HepG2 (cell line): ENCODE measurements around the gene QRICH2. TPM values are rescaled to one million over a fixed set of nuclear protein-coding genes. Genes with fewer than 3 reads are reported as not detected.

ENCODE experiments used
- ARNT ChIP-seq: fragments of 450-650 bp; IDR thresholded peaks from 2 replicates; pipeline ENCODE4 v1.6.1; 2017
- CHD4 ChIP-seq: fragments of 200-600 bp; sonication (generic); IDR thresholded peaks from 2 replicates; pipeline ENCODE4 v1.7.0; 2017; ENCODE audit warnings: mild to moderate bottlenecking, low read length, borderline replicate concordance
- ETV5 ChIP-seq: IDR thresholded peaks from 2 replicates; pipeline ENCODE4 v1.6.1; 2018; ENCODE audit warnings: missing biosample characterization, missing genetic modification reagents, inconsistent platforms, borderline replicate concordance
- FIP1L1 ChIP-seq: fragments of 200-400 bp; formaldehyde crosslinking; IDR thresholded peaks from 2 replicates; pipeline ENCODE4 v1.6.1; 2018; ENCODE audit warnings: low read depth, mild to moderate bottlenecking, low read length, moderate library complexity, borderline replicate concordance; ENCODE audit not compliant: insufficient read depth
- FOXK2 ChIP-seq: fragments of 450-650 bp; IDR thresholded peaks from 2 replicates; pipeline ENCODE4 v1.6.1; 2016
- MED8 ChIP-seq: sonication (generic); formaldehyde crosslinking; IDR thresholded peaks from 2 replicates; pipeline ENCODE4 v1.8.1; 2023; ENCODE audit warnings: mild to moderate bottlenecking, missing genetic modification reagents; ENCODE audit not compliant: insufficient replicate concordance
- MYNN ChIP-seq: sonication (generic); formaldehyde crosslinking; IDR thresholded peaks from 2 replicates; pipeline ENCODE4 v1.4.0; 2020; ENCODE audit warnings: mild to moderate bottlenecking, low read depth, missing genetic modification reagents
- MZF1 ChIP-seq: sonication (generic); formaldehyde crosslinking; IDR thresholded peaks from 2 replicates; pipeline ENCODE4 v1.8.1; 2023; ENCODE audit warnings: mild to moderate bottlenecking, missing genetic modification reagents, borderline replicate concordance
- PRPF4 ChIP-seq: fragments of 200-400 bp; formaldehyde crosslinking; IDR thresholded peaks from 2 replicates; pipeline ENCODE4 v1.6.1; 2016; ENCODE audit warnings: low read length, low read depth; ENCODE audit not compliant: poor library complexity, severe bottlenecking
- SMAD9 ChIP-seq: sonication (generic); formaldehyde crosslinking; IDR thresholded peaks from 2 replicates; pipeline ENCODE4 v1.5.1; 2020; ENCODE audit warnings: mild to moderate bottlenecking, missing genetic modification reagents
- SP2 ChIP-seq: sonication (generic); formaldehyde crosslinking; IDR thresholded peaks from 2 replicates; pipeline ENCODE4 v1.5.1; 2020; ENCODE audit warnings: mild to moderate bottlenecking, missing genetic modification reagents
- THYN1 ChIP-seq: sonication (generic); formaldehyde crosslinking; IDR thresholded peaks from 2 replicates; pipeline ENCODE4 v1.8.1; 2023; ENCODE audit warnings: low read depth, mild to moderate bottlenecking, moderate library complexity, missing genetic modification reagents, borderline replicate concordance
- ZNF556 ChIP-seq: sonication (generic); formaldehyde crosslinking; IDR thresholded peaks from 2 replicates; pipeline ENCODE4 v1.4.0; 2020; ENCODE audit warnings: mild to moderate bottlenecking, missing genetic modification reagents, borderline replicate concordance
- ZNF878 ChIP-seq: sonication (generic); formaldehyde crosslinking; IDR thresholded peaks from 2 replicates; pipeline ENCODE4 v1.8.1; 2023; ENCODE audit warnings: mild to moderate bottlenecking, missing genetic modification reagents, moderate library complexity
- polyA plus RNA-seq, 8 experiments: library from polyadenylated mRNA; depleted of rRNA in 3 of 8; stranded (reverse) in 7 of 8; unstranded in 1 of 8; fragments of >200 nt; fragmentation: Illumina TruSeq in 4 of 8; extraction: Trizol in 4 of 8; gene quantifications; 2 replicates each; pipeline versions ENCODE4 v1.2.1 to v1.2.3, GENCODE V29; 2011 to 2016; ENCODE audit warnings: low read depth in 4 of 8, missing spikeins in 1 of 8, mixed read lengths in 1 of 8; ENCODE audit not compliant: insufficient read depth in 1 of 8
- total RNA-seq, 5 experiments: library from RNA; depleted of rRNA; stranded (reverse); fragments of >200 nt; fragmentation: Illumina TruSeq; extraction: Trizol; gene quantifications; 2 replicates each; pipeline ENCODE4 v1.2.3, GENCODE V29; 2016; ENCODE audit warnings: low read depth in 1 of 5
- TF ChIP-seq, protein P1 (sequence below), 2 experiments: sonication (generic) in 1 of 2; formaldehyde crosslinking in 1 of 2; IDR thresholded peaks; 2 replicates each; pipeline versions ENCODE4 v1.4.0 to v1.6.1; 2018 to 2020; ENCODE audit warnings: missing genetic modification reagents in 2 of 2, borderline replicate concordance in 1 of 2, low read depth in 1 of 2, mild to moderate bottlenecking in 1 of 2, missing biosample characterization in 1 of 2
- TF ChIP-seq, protein P2 (sequence below): sonication (generic); formaldehyde crosslinking; IDR thresholded peaks from 2 replicates; pipeline ENCODE4 v1.5.0; 2020; ENCODE audit warnings: missing genetic modification reagents
- TF ChIP-seq, protein P3 (sequence below): sonication (generic); formaldehyde crosslinking; IDR thresholded peaks from 2 replicates; pipeline ENCODE4 v1.4.0; 2020; ENCODE audit warnings: mild to moderate bottlenecking, missing genetic modification reagents
- TF ChIP-seq, protein P4 (sequence below): sonication (generic); formaldehyde crosslinking; conservative IDR thresholded peaks from 2 replicates; pipeline ENCODE4 v1.8.0; 2022; ENCODE audit warnings: mild to moderate bottlenecking, moderate library complexity, missing genetic modification reagents
- TF ChIP-seq, protein P5 (sequence below): sonication (generic); formaldehyde crosslinking; IDR thresholded peaks from 2 replicates; pipeline ENCODE4 v1.4.0; 2020; ENCODE audit warnings: missing genetic modification reagents; ENCODE audit errors: not compliant biosample characterization
- TF ChIP-seq, protein P6 (sequence below): sonication (generic); formaldehyde crosslinking; IDR thresholded peaks from 2 replicates; pipeline ENCODE4 v1.4.0; 2020; ENCODE audit warnings: missing genetic modification reagents

QRICH2 gene
- total and polyA plus RNA-seq, 2 of the 13 experiments (the other 11 are each of a cell fraction or from before 2014, with no cell fraction given), result 3.7 to 5.7 TPM

DNA sequence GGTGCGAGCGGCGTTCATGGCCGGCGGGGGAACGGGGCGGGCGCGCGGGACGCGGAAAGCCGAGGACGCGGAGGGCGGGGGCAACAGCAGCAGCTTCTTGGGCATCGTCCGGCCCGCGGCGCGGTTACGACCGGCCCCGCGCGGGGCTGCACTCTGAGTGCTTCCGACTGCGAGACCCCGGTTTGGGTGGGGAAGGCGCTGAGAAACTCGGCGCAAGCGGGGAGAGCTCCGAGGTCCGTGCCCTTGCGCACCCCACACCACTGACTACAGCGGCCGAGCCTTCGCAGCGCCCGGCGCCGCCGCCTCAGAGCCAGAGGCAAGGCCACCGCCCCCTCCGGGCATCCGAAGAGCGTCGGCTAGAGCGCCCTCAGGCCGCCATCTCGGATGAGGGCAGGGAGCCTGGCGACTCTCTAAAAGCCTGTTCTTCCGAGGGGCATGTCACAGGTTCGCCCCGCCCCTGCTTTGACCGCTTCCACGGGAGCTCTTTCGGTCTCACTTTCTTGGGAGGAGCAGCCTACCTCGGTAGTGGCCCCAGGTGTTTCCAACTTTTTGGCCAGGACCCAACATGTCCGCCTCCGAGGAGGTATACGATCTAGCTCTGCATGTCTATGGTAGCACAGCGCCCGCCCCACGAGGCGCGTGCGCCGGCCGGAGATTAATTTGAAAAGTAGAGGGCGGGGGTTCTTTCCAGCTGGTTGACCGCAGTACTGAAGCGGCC, 45.7 kb upstream of the QRICH2 start, which contains the start of gene PRPSAP1 (continued):
- TF ChIP-seq, protein P1, sequence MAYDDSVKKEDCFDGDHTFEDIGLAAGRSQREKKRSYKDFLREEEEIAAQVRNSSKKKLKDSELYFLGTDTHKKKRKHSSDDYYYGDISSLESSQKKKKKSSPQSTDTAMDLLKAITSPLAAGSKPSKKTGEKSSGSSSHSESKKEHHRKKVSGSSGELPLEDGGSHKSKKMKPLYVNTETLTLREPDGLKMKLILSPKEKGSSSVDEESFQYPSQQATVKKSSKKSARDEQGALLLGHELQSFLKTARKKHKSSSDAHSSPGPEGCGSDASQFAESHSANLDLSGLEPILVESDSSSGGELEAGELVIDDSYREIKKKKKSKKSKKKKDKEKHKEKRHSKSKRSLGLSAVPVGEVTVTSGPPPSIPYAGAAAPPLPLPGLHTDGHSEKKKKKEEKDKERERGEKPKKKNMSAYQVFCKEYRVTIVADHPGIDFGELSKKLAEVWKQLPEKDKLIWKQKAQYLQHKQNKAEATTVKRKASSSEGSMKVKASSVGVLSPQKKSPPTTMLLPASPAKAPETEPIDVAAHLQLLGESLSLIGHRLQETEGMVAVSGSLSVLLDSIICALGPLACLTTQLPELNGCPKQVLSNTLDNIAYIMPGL (CRISPR knock-in tag; IDR thresholded peaks at IDR 0.05; ENCODE audit: borderline replicate concordance in 1 of 2, low read depth in 1 of 2), result peak; percentile 91 to 95; a peak in 3 of 4 replicates
- TF ChIP-seq FIP1L1, result peak; percentile 57; the same call in 1 of the 2 replicates
- TF ChIP-seq, protein P2, sequence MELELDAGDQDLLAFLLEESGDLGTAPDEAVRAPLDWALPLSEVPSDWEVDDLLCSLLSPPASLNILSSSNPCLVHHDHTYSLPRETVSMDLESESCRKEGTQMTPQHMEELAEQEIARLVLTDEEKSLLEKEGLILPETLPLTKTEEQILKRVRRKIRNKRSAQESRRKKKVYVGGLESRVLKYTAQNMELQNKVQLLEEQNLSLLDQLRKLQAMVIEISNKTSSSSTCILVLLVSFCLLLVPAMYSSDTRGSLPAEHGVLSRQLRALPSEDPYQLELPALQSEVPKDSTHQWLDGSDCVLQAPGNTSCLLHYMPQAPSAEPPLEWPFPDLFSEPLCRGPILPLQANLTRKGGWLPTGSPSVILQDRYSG (CRISPR knock-in tag), result peak; percentile 89
- peak; percentile 84 for TF ChIP-seq MED8
- no peak for TF ChIP-seq FOXK2
- peak; percentile 93 for TF ChIP-seq ZNF878
- TF ChIP-seq CHD4, result peak; percentile 45; the same call in 1 of the 2 replicates
- no peak for TF ChIP-seq ARNT
- TF ChIP-seq MYNN (CRISPR knock-in tag), result peak; percentile 45
- TF ChIP-seq, protein P3, sequence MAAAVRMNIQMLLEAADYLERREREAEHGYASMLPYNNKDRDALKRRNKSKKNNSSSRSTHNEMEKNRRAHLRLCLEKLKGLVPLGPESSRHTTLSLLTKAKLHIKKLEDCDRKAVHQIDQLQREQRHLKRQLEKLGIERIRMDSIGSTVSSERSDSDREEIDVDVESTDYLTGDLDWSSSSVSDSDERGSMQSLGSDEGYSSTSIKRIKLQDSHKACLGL (CRISPR knock-in tag), result peak; percentile 43; the same call in 1 of the 2 replicates
- TF ChIP-seq, protein P4, sequence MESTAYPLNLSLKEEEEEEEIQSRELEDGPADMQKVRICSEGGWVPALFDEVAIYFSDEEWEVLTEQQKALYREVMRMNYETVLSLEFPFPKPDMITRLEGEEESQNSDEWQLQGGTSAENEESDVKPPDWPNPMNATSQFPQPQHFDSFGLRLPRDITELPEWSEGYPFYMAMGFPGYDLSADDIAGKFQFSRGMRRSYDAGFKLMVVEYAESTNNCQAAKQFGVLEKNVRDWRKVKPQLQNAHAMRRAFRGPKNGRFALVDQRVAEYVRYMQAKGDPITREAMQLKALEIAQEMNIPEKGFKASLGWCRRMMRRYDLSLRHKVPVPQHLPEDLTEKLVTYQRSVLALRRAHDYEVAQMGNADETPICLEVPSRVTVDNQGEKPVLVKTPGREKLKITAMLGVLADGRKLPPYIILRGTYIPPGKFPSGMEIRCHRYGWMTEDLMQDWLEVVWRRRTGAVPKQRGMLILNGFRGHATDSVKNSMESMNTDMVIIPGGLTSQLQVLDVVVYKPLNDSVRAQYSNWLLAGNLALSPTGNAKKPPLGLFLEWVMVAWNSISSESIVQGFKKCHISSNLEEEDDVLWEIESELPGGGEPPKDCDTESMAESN (CRISPR knock-in tag), result peak; percentile 57
- TF ChIP-seq ZNF556 (CRISPR knock-in tag), result peak; percentile 93
- TF ChIP-seq ETV5, result peak; percentile 61
- no peak; the same call in 1 of the 2 replicates for TF ChIP-seq SP2 (CRISPR knock-in tag)
- no peak for TF ChIP-seq THYN1
- TF ChIP-seq MZF1, result no peak
- no peak for TF ChIP-seq PRPF4
- TF ChIP-seq, protein P5, sequence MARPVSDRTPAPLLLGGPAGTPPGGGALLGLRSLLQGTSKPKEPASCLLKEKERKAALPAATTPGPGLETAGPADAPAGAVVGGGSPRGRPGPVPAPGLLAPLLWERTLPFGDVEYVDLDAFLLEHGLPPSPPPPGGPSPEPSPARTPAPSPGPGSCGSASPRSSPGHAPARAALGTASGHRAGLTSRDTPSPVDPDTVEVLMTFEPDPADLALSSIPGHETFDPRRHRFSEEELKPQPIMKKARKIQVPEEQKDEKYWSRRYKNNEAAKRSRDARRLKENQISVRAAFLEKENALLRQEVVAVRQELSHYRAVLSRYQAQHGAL, result peak; percentile 45
- TF ChIP-seq, protein P6, sequence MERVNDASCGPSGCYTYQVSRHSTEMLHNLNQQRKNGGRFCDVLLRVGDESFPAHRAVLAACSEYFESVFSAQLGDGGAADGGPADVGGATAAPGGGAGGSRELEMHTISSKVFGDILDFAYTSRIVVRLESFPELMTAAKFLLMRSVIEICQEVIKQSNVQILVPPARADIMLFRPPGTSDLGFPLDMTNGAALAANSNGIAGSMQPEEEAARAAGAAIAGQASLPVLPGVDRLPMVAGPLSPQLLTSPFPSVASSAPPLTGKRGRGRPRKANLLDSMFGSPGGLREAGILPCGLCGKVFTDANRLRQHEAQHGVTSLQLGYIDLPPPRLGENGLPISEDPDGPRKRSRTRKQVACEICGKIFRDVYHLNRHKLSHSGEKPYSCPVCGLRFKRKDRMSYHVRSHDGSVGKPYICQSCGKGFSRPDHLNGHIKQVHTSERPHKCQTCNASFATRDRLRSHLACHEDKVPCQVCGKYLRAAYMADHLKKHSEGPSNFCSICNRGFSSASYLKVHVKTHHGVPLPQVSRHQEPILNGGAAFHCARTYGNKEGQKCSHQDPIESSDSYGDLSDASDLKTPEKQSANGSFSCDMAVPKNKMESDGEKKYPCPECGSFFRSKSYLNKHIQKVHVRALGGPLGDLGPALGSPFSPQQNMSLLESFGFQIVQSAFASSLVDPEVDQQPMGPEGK (CRISPR knock-in tag), result peak; percentile 53; the same call in 1 of the 2 replicates
- no peak for TF ChIP-seq SMAD9 (CRISPR knock-in tag)
